Stimulated activated CD8-positive, alpha-beta memory T cell treated with anti-CD3 and anti-CD28 coated beads, Interleukin-2, amount 100 ng/mL, for 48 hours (primary cell): ENCODE measurements around the gene GLRA2.

Source experiments
- DNase-seq, 2 donors: peaks; one replicate each; pipeline ENCODE4 v3.0.0-alpha.2; 2020; ENCODE audit warnings: low read depth in 2 of 2

GLRA2 gene

DNA sequence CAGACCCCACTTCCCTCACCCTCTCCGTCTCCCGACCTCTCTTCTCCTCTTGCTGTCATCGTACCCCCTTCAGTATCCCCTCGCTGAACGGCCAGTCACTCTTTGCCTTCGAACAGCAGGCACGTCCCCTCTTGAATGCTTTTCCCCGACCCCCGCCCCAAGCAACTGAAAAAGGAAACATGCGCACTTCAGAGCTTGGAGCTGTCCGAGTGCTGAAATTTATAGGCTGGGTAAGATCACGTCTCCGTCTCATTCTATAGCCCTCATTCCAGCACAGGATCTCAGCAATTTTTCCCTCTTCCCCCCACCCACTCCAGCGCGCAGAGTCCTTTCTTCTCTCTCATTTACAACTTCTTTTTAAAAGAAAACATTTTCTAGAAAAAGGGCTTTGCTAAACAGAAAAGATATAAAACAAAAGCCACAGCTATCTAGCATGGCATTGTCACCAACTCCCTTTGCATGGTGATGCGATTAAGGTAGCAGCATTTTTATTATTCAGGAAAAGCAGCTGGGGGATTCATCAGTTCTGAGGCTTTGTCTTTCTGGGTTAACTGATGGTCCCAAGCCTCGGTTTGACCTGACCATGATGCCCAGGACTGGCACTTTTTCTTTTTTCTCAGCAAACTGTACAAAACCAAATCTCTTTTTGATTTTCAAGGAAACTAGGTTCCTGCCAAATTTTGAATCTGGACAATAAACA is at the start of gene GLRA2:
Gene GLRA2, plus strand, starts transcription at position 247 of the 700 bp plus-strand sequence. CDS start 522 bp downstream, outside the sequence.
- no peak for DNase-seq

DNA sequence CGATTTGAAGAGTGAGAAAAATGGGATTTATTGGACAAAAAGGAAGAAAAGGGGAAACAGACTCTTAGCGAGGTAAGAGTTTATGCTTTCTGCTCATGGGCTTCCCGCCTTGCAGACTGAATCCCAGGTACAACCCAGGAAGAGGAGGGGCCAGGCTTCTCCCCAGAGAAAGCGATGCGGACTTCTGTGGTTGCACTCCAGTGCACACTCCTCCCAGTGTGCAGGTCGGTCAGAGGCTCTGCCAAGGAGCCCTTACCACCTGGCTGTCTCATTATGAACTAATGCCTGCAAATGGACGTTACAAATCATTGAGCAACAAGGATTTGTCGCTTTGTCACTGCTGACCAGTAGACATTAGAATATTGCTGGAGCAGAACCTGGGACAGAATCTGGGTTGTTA is 39.9 kb upstream of the GLRA2 start:
- DNase-seq: no peak

DNA sequence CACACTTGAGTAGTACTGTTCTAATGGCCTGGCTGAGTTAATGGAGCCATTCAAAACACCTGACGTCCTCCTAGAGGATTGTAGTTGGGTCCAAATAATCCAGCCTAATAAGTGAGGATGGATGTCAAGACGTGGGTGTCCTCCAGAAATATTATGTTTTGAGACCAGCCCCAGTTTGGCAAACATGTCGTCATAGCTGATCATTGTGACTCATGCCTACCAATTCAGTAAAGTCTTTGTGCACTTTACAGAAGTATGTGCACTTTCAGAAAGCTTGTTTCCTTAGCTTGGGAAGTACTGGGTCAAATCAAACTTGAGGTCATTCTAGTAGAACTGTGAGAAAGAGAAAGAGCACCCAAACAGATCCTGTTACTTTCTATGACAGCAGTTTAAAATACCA is 37.6 kb upstream of the GLRA2 start:
- no peak for DNase-seq

DNA sequence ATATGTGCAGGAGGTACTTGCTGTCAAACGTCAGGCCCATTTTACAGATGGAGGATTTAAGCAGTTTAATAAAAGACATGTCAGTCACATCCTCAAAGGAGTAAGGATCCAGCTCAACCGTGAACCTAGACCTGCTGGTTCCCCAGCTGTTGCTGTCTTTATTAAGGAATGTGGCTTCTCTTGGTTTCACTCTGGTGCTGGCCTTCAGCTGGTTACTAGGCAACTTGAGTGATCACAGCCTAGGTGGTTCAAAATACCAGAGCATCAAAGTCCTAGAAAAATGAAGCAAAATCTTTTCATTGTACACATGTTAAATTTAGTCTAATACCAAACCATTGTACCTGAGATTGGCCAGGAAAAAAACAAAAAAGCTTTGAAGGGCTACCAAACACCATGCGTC is 32.7 kb upstream of the GLRA2 start:
- no peak for DNase-seq

DNA sequence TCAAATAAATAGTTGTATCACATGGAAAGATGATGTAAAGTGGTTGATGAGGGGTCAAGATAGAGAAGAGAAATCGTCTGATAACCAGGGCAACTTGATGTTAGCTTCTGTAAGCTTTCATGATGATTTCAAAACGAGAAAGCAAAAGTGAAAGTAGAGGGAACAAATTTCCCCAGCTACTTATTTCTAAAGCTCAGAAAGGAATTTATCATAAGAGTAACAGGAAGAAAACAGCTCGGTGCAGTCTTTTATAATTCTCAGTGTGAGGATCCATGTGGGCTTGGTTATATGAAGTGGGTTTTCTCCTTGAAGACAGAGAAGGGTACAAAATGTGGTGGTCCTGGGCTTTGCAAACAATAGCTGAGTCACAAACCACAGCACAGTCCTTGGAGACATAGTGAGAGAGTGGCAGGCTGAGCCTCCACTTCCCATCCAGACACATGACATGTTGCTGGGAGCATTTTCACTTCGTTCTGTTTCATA is 32.1 kb upstream of the GLRA2 start:
- no peak for DNase-seq

DNA sequence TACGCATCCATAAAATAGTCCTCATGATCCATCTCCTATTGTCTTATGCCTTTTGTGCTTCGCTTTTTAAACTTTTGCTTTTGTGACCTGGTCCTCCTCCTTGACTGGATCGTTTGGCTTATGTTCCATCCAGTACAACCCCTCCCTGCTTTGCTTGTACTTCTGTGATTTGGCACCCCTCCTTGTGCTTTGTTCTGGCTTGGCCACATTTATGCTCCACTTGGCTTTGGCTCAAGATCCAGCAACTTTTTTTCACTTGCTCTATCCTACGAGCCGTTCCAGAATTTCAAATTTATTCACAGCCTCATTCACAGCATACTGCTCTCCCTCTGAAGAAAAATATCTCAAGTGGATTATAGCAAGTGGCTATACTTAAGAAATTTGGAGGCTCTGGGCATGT is 28.0 kb upstream of the GLRA2 start:
- no peak for DNase-seq

DNA sequence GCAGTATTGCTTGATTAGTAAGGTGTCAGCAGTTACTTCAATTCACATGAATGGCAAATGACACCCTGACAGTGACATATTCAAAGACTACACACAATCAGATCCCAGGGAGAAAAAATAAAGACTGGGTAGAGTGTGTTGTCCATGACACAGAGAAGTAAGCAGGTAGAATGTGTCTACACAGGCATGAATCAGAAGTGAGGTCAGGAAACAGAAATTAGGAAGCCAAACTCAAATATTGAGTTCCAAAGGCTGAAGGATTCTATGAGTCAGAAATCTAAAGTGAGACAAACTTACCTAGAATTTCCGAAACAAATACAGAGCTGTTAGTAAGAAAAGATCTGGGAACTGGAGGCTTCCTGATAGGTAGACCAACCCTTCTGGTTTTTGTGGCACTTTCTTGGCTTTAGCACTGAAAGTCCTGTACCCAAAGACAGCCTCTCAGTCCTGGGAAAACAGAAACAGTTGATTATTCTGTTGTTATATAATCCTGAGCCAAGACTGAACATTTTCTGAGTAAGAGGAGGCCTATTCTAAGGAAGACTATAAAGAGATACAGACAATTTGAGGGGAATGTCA is 24.3 kb upstream of the GLRA2 start:
- no peak for DNase-seq

DNA sequence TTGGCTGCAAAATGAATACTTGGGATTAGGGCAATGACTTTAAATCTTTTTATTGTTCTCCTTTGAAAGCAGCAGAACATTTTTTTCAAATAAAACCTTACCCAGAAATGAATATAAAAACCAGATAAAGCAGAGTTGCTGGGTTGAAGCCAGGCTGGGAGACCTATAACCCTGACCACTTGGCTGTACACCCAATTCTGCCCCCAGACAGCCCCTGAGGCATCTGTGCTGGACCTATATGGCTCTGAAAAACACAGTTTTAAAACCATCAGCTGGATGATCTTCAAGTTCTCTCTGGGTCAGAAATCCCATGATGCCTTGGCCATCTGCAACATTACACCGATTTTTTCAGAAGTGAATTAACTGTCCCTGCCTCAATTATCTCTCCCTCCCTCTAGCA is 23.7 kb upstream of the GLRA2 start:
- no peak for DNase-seq

DNA sequence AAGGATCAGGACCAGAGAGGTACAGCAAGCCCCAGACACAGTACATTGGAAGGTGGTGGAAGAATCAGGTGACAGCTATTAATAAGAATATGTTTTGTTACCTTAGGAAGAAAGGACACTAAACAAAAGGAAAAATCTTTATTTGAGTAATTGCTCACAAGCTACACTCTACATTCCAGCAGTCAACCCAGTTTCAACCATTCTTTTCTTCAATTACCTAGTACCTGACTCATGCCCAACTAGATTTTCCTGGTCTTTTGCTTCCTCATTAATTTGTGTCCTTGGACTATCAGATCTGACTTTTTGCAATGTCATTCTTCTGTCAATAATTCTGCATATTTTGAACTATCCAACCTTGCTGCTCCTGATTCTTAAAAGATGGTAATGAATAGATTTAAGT is 22.5 kb upstream of the GLRA2 start:
- no peak for DNase-seq

DNA sequence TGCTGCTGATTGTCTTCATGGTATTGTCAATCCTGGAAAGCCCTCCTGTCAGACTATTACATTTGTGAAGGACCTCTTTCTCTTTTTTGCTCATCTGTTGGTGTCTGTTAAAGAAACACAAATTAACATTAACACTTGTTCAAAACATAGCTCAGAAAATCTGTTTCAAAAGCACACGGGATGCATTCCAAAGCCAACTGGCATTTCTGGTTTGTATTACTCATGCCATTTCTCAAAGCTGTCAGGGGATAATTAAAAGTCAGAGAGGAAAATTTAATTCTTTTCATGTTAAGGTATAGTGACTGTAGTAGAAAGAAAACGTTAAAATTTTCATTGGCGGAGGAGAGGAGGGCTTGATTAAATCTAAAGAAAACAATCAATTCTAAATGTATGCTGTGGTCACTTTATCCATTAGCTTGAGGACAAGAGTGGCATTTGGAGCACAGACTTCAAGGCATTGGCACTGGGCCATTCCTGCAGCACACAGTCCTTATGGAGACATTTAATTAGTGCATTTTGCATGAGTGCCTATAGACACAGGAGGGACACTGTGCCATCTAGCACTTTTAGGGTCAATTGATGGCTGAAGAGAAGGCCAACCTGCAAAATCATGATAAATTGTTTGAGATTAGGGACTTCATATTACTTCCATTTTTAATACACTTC is 21.2 kb upstream of the GLRA2 start:
- DNase-seq: no peak

DNA sequence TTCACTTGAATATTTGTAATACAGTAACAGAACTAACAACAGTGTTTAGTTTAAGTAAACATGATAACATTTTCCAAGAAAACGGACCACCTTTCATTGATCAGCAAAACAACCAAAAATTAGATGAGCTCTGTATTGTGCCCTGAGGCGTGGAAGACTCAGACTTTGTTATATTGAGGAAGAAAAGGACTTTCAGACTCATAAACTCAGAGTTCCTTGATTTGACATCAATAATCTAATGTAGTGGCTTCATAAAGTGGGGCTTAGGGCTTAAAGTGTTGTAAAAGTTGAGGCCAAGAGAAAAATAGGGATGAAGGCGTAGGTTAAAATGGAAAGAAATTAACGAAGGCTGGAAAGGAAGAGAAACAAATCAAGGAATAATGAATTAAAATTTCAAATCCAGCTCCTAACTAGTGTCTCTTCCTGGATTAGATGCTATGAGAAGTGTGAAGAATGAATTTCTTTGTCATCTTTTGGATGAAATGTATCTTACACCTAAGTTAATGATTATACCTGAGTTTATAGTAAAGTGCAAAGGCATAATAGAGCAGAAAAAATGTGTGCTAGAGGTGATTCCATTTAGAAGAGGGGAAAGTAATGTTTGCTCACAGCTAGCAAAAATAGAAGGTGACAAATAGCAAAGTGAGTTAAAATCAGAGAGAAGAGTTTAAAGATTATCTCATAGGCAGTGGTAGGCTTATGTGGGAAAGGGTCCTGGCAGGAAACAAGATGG is 19.8 kb upstream of the GLRA2 start:
- DNase-seq: no peak

DNA sequence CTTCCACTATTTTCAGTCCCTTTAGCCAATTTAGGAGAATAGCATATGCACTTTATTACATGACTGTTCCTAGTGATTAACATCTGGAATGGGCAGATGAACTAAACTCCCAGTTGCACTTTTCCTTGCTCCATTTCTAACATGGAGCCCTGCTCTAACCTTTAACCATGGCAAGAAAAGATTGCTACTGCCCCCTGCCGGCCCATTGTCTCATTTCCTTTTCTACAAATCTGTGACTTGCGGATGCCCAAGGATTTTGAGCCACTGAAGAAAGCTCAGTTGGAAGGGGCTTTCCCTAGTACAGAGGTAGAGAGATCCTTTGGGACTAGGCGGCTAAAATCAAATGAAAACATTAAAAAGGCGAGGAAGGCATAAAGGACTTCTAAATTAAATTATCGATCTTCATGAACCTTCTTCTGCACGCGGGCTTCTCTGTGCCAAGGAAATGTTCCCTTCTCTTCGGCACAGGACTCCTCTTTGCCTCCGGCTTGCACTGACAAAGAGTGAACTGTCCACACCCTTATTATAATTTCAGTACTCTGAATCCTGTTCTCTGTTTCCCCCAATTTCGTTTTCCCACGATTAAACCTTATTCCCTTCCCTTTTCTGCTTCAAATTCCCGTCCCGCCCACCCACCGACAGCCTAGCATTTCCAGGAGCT is 577 bp upstream of the GLRA2 start:
- DNase-seq: peak; percentile 31

DNA sequence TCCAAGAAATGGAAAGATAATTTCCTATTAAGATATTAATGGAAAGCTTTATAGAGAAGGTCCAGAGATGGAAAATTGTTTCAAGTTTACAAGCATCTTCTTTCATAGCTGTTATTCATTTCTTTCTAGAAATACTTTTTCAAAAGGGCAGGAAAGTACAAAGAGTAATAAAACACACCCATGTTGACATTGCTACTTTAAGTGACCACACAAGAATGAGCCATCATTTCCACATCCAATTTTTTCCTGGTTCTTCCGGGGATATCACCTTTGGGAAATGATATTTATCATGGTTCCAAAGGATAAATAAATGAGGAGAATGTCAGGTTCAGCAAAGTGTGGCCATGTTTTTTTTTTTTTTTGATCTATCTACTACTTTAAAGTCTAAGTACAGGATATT is 4.5 kb downstream of the GLRA2 start:
- no peak for DNase-seq

DNA sequence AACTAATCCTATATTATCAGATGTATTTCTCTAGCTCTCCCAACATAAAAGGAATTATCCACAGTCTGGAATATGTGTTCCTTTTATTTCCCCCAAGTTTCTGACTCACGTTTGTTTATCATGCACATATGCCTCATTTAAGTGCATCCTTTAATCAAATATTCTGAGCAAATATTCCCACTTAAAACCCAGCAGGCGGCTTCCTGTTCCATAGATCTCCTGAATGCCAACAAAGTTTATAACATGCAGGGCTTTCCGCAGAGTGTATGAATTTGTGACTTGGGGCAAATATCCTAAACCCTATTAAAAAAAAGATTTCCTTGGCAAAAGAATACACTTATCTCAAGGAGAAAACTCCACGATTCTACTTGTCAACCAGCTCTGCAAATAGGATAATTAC is 16.9 kb downstream of the GLRA2 start:
- DNase-seq: no peak

DNA sequence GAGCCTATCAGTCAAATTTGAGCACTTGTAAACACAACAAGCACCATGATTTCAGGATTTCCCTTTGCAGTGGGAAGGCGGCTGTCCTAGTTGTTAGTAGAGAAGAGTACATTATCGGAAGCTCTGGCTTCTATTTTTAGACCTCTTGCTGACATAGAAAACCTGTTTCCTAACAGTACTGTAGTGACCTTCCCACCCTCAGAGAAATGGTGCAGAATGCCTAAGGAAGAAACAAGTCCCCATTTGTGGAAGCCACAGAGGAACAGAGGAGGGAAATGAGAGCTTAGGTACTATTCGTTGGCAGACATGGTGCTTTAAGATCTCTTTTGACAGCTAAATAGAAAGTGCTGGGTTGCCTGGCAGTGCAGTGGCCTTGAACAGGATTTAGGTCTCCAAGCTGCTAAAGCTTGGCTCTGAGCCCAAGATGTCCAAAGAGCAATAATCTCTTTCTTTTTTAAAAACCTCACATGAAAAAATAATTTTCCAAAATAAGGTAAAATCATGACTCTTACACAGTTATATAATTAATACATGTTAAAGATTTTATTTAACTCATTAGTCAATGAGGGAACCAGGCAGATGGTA is 24.9 kb downstream of the GLRA2 start:
- DNase-seq: no peak

DNA sequence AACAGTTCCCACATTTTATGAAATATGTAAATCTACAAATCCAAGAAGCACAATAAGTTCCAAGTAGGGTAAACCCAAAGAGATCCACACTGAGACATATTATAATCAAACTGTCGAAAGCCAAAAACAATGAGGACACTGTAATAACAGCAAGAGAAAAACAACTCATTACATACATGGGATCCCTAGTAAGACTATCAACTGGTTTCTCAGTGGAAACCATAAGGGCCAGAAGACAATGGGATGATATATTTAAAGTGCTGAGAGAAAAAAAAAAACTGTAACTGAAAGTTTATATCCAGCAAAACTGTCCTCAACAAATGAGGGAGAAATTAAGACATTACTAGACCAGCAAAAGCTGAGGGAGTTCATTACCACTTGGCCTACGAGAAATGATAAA is 34.7 kb downstream of the GLRA2 start:
- DNase-seq: no peak

DNA sequence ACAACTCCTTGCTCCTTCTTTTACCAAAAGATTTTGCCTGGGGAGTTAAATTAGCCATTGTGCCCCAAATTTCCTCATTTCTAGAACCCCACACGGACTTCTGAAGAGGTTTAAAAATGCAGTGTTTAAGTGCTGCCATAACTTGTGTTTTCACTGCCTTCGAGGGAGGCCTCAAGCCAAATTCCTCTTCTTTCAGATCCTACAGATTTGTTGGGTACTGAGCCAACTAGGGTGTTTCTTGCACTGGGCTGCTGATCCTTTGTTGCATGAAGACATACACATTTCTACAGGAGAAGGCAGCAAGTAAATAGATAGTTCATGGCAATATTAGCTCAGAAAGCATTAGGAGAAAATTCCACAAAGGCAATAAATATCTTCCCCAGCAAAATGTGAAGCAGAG is 43.8 kb downstream of the GLRA2 start:
- no peak for DNase-seq

DNA sequence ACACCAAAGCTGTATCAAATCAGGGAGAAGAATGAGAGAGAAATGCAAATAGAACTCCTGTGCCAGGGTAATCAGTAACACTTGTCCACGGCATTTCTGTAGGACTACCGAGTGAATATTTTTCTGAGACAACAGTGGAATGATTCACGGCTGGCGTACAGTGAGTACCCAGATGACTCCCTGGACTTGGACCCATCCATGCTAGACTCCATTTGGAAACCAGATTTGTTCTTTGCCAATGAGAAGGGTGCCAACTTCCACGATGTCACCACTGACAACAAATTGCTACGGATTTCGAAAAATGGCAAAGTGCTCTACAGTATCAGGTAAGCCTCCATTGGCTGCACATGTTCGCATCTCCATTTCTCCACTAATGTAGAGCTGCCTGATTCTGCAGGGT is 51.7 kb downstream of the GLRA2 start:
- no peak for DNase-seq

DNA sequence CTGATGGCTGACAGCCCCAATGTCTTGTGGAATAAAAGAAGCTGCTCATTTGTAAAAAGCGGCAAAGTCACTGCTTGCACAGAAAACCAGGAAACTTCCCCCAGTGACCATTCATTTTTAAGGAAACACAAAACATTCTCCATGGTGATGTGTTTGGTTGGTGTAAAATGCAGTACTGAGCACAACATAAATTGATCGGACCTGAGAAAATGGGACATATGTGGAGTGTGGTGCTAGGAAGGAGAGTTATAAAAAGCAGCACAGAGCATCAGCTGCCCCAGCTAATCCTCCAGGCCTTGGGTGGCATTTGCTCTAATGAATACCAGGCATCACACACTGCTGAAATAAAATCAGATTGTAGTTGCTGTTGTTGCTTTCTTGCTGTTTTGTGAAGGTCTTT is 55.2 kb downstream of the GLRA2 start:
- no peak for DNase-seq

DNA sequence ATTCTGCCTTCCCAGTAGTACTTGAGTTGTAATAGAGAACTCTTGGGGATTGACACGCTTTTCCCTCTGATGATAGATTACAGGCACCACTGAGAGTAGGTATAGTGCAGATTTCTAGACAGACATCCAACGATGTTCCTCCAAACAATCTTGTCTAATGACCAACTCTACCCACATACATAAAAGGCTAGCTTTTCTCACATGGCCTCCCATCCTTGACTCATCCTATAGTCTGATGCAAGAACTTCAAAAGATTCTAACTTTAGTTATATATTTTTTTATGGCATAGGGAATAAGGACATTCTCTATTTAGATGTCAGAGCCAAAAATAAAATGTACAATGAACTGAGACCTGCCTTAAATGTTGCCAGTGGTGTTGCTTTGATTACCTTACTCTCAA is 60.9 kb downstream of the GLRA2 start:
- no peak for DNase-seq

DNA sequence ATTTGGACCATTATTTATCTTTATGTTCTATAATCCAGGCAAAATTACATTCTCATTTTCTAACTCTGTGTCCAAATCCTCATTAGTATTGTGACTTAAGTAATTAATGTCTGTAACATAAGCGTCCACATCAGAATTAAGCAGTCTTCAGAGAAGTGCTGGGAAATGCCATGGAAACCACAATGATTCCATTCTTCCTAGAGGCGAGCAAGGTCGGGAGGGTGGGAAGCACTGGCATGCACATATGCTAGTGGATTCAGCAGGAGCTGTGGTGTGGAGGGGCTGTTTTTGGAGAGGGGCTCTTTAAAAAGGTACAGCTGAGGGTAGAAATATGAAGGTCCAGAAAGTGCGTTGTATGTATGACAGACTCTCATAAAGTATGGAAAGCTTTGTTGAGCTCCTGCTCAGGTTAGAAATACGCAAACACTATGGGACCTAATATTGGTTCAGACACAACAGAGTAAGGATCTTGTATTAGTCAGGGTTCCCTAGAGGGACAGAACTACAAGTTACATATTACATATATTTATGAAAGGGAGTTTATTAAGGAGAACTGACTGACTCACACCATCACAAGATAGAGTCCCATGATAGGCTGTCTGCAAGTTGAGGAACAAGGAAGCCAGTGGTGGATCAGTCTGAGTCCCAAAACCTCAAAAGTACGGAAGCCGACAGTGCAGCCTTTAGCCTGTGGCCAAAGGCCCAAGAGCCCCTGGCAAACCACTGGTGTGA is 61.5 kb downstream of the GLRA2 start:
- DNase-seq: no peak
